Measurements from ENCODE around the gene APOL6. TPM values are rescaled to one million over a fixed set of nuclear protein-coding genes. Genes with fewer than 3 reads are reported as not detected.

Gene APOL6
- total RNA-seq, result 10 to 100 TPM in 3 of 9 donors, 1 to 10 TPM in 6; 3.3 to 55.8 (median 7.3) TPM
- polyA plus RNA-seq, result 1 to 10 TPM; 2.3 to 2.4 TPM
- long read RNA-seq, donor 1, partial matches to known transcripts, result 6 of 6 reads
- long read RNA-seq, donor 1, other reads (novel, unspliced or antisense), result 0 of 6 reads
- long read RNA-seq, donor 2, full-length matches to known transcripts, result 6 of 11 reads
- long read RNA-seq, donor 2, partial matches to known transcripts, result 0 of 11 reads
- long read RNA-seq, donor 2, other reads (novel, unspliced or antisense), result 5 of 11 reads
- long read RNA-seq, donor 3, full-length matches to known transcripts, result 4 of 8 reads
- long read RNA-seq, donor 3, partial matches to known transcripts, result 1 of 8 reads
- long read RNA-seq, donor 3, other reads (novel, unspliced or antisense), result 3 of 8 reads

- WGBS, 4 donors, result 11 to 20% (median 15%) methylated on average over 17 to 18 of the region's 18 CpGs
Observed at GRCh38 chr22:35648066-35649025, at the start of gene APOL6. Gene APOL6, plus strand, starts transcription at chr22:35648446. Its CDS starts 7,980 bp downstream, at chr22:35656426.

GRCh38 chr22:35599364-35599763 is 48.9 kb upstream of the APOL6 start:
- Histone ChIP-seq H3K9me3 (no peaks in the 10 kb centered on the region), H3K27ac (peak overlapping the region in 8 of 12 donors; percentile 1 to 88 (median 64)), H3K4me3 (no peak overlapping the region), H3K36me3 (peaks cover 0 to 10% (median 0%) of the 10 kb centered on the region in 9 donors), H3K4me1 (peaks cover 0 to 68% (median 12%) of the 10 kb centered on the region in 12 donors), H3K27me3 (no peaks in the 10 kb centered on the region)
- peak in 1 of 5 donors; percentile 17 for DNase-seq
- 68 to 73% (median 72%) methylated on average over 4 of the region's 4 CpGs for WGBS, 4 donors
- TF ChIP-seq POLR2A (IDR thresholded peaks at IDR 0.05), result no peak
- no peak for TF ChIP-seq CTCF (IDR thresholded peaks at IDR 0.05)
- no peak for ATAC-seq
- intact Hi-C loops (cut with DNase I), result no loop called here

More at GRCh38 chr22:35648066-35649025, at the start of gene APOL6:
- intact Hi-C loops (cut with DNase I), result no loop called here
- H3K4me3 ChIP-seq, result peak within 1 kb of the TSS; percentile 53 to 89 (median 67)
- TF ChIP-seq POLR2A (IDR thresholded peaks at IDR 0.05), result peak in 1 of 2 donors; percentile 16
- TF ChIP-seq CTCF (IDR thresholded peaks at IDR 0.05), result no peak
- H3K9me3 ChIP-seq, result peaks cover 0 to 11% (median 2%) of the 10 kb centered on the region in 12 donors
- ATAC-seq (peak; percentile 39 to 75 (median 66)), DNase-seq (peak in 1 of 5 donors; percentile 51)
- peaks cover 0 to 4% (median 0%) of the 10 kb centered on the region in 9 donors for H3K36me3 ChIP-seq
- no peaks in the 10 kb centered on the region for H3K27me3 ChIP-seq
- H3K27ac ChIP-seq, result peak within 1 kb of the TSS; percentile 79 to 98 (median 90)
- H3K4me1 ChIP-seq, result peaks cover 11 to 44% (median 28%) of the 10 kb centered on the region in 12 donors

GRCh38 chr22:35600476-35600875 is 47.8 kb upstream of the APOL6 start:
- intact Hi-C loops (cut with DNase I), result no loop called here
- 74 to 77% (median 76%) methylated on average over 12 of the region's 12 CpGs for WGBS, 4 donors
- no peak for ATAC-seq
- Histone ChIP-seq H3K9me3 (no peaks in the 10 kb centered on the region), H3K4me3 (no peak overlapping the region), H3K36me3 (peaks cover 0 to 10% (median 0%) of the 10 kb centered on the region in 9 donors), H3K27ac (peak overlapping the region in 2 of 12 donors; percentile 13 to 35), H3K27me3 (no peaks in the 10 kb centered on the region), H3K4me1 (peaks cover 0 to 68% (median 19%) of the 10 kb centered on the region in 12 donors)
- no peak for DNase-seq
- TF ChIP-seq POLR2A (IDR thresholded peaks at IDR 0.05), result no peak
- no peak for TF ChIP-seq CTCF (IDR thresholded peaks at IDR 0.05)
